ENCODE results near the gene EPS8L3.

EPS8L3 gene

DNA sequence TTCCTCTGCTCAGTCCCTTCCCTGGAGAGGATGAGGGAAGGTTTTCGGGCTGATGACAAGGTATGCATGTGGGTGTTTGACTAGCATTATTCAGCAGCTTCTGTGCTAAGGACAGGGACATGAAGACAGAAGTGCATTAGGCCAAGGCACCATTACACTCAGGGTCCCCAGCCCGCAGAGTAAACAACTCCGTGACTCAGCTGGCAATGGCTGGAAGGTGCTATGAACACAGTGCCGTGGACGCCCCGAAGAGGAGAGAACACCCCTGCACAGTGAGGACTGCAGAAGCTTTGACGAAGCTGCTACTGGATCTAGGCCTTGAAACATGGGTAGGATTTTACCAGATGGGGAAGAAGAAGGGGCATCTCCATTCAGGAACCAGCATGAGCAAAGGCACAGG lies 13.7 kb upstream of the EPS8L3 start:
- no peak for DNase-seq
- Histone ChIP-seq H3K9me3 (no peaks in the 10 kb centered on the region), H3K36me3 (no peaks in the 10 kb centered on the region), H3K4me1 (peaks cover 6% of the 10 kb centered on the region), H3K4me3 (ENCODE audit: low read depth, low read length) (no peak overlapping the region), H3K27me3 (no peaks in the 10 kb centered on the region)
- TF ChIP-seq, protein P1, sequence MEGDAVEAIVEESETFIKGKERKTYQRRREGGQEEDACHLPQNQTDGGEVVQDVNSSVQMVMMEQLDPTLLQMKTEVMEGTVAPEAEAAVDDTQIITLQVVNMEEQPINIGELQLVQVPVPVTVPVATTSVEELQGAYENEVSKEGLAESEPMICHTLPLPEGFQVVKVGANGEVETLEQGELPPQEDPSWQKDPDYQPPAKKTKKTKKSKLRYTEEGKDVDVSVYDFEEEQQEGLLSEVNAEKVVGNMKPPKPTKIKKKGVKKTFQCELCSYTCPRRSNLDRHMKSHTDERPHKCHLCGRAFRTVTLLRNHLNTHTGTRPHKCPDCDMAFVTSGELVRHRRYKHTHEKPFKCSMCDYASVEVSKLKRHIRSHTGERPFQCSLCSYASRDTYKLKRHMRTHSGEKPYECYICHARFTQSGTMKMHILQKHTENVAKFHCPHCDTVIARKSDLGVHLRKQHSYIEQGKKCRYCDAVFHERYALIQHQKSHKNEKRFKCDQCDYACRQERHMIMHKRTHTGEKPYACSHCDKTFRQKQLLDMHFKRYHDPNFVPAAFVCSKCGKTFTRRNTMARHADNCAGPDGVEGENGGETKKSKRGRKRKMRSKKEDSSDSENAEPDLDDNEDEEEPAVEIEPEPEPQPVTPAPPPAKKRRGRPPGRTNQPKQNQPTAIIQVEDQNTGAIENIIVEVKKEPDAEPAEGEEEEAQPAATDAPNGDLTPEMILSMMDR (IDR thresholded peaks at IDR 0.05; ENCODE audit: low read depth, low read length), result no peak

DNA sequence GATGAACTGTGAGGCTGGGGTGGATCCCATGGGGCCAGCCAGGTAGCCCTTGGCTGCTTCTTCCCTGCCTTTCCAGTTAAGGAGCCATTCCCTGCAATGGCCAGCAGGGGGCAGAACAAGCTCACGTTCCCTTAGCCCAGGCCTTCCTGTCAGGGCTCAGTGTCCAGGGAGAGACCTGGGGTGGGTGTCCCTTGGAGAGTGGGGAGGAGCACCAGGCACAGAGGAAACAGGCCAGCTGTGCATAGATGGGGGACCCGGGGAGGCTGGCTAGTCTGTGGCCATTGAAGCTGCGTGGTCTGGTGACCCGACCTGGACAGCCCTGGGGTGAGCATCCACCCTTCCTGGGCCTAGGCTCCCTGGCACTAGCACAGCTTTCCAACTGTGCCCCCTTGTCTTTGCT lies 13.2 kb upstream of the EPS8L3 start:
- H3K4me3 ChIP-seq (ENCODE audit: low read depth, low read length), result no peak overlapping the region
- no peaks in the 10 kb centered on the region for H3K9me3 ChIP-seq
- no peaks in the 10 kb centered on the region for H3K27me3 ChIP-seq
- H3K4me1 ChIP-seq, result peaks cover 6% of the 10 kb centered on the region
- TF ChIP-seq, protein P1 (IDR thresholded peaks at IDR 0.05; ENCODE audit: low read depth, low read length), result peak; percentile 97
- peak; percentile 85 for DNase-seq
- no peaks in the 10 kb centered on the region for H3K36me3 ChIP-seq

DNA sequence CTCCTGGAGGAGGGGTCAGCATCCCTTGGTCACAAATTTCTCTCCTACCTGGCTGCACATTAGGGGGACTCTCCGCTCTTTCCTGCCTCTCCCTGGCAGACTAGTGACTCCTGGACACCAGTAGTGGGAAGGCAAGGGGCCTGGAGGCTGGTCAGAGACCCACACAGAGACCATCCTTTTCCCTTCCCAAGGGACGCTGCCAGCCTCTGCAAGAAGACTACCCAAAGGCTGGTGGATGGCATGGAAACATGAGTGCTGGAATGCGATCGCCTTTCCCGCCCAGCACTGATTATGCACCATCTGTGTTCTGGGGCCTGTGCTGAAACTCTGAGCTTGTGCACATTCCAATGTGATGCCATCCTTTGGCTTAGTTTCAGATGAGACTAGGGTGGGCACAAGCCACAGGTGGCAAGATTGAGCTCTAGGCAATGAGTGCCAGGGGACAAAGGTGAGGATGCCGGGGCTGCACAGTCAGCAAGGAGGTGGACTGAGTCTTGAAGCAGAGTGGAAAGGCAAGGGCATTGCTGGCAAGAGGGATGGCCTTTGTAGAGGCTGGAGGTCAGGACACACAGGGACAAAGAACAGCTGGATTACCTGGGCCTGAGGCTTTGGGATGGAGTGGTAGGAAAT lies 12.6 kb upstream of the EPS8L3 start:
- TF ChIP-seq, protein P1 (IDR thresholded peaks at IDR 0.05; ENCODE audit: low read depth, low read length), result no peak
- Histone ChIP-seq H3K27me3 (no peaks in the 10 kb centered on the region), H3K36me3 (no peaks in the 10 kb centered on the region), H3K4me3 (ENCODE audit: low read depth, low read length) (no peak overlapping the region), H3K4me1 (peaks cover 6% of the 10 kb centered on the region), H3K9me3 (no peaks in the 10 kb centered on the region)
- no peak for DNase-seq

GRCh38 chr1:109775398-109775797 lies 11.7 kb upstream of the EPS8L3 start:
- Histone ChIP-seq H3K27me3 (no peaks in the 10 kb centered on the region), H3K9me3 (no peaks in the 10 kb centered on the region), H3K36me3 (no peaks in the 10 kb centered on the region), H3K4me1 (peaks cover 6% of the 10 kb centered on the region), H3K4me3 (ENCODE audit: low read depth, low read length) (no peak overlapping the region)
- DNase-seq, result no peak
- TF ChIP-seq, protein P1 (IDR thresholded peaks at IDR 0.05; ENCODE audit: low read depth, low read length), result no peak

GRCh38 chr1:109773900-109774485 lies 10.3 kb upstream of the EPS8L3 start:
- peaks cover 6% of the 10 kb centered on the region for H3K4me1 ChIP-seq
- no peak overlapping the region for H3K4me3 ChIP-seq (ENCODE audit: low read depth, low read length)
- no peaks in the 10 kb centered on the region for H3K27me3 ChIP-seq
- H3K36me3 ChIP-seq, result no peaks in the 10 kb centered on the region
- DNase-seq, result no peak
- TF ChIP-seq, protein P1 (IDR thresholded peaks at IDR 0.05; ENCODE audit: low read depth, low read length), result no peak
- no peaks in the 10 kb centered on the region for H3K9me3 ChIP-seq

DNA sequence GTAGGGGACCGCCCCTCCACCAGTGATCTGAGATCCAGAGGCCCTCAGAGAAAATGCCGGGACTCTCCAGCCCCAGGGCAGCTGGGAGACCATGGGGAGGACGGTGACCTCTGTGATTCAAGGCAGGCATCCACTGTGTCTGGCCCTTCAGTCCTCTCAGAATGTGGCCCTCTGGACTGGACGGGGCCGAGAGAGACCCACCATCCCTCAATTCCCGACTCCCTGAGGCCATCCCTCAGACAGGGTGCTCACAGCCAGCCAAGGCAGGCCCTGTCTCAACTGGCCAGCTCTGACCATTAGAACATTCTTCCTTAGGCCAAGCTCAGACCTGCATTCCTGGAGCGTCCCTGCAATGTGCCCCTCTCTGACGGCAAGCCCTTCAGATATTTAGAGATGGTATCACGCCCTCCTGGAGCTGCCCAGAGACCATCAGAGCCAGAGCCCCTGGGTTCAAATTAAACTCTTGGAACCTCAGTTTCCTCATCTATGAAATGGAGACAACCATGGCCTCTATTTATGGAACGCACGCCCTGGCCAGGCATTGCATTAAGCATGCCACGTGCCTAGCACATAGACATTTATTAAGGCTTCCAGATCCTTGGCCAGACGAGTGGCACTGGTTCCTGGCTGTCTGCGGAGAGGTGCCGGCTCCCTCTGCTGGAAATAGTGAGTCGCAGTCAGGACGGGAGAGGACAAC lies 9.6 kb upstream of the EPS8L3 start:
- H3K9me3 ChIP-seq, result no peaks in the 10 kb centered on the region
- no peaks in the 10 kb centered on the region for H3K27me3 ChIP-seq
- H3K4me1 ChIP-seq, result peaks cover 6% of the 10 kb centered on the region
- no peak overlapping the region for H3K4me3 ChIP-seq (ENCODE audit: low read depth, low read length)
- DNase-seq, result peak; percentile 88
- no peaks in the 10 kb centered on the region for H3K36me3 ChIP-seq
- TF ChIP-seq, protein P1 (IDR thresholded peaks at IDR 0.05; ENCODE audit: low read depth, low read length), result peak; percentile 97
